Stimulated activated naive B cell treated with anti-CD40 and anti-IgM and Interleukin-4, amounts not matched to agents 10 μg/mL and 1 μg/mL and 100 μg/mL, for 72 hours (primary cell): ENCODE measurements around the gene NR6A1.

Experiments used
- ATAC-seq, 2 donors: fragments of 150-1000 bp; cut with Tn5 transposase; replicated peaks; 2 replicates each; pipeline ENCODE4 v1.10.0; 2021; ENCODE audit warnings: moderate library complexity in 1 of 2
- DNase-seq: peaks from one replicate; pipeline ENCODE4 v3.0.0; 2021
- H3K27ac Mint-ChIP-seq: one replicate; pipeline ENCODE4 v1.8.0; 2022; ENCODE audit warnings: mild to moderate bottlenecking, mixed read lengths
- H3K27me3 Mint-ChIP-seq, 2 donors: one replicate each; pipeline ENCODE4 v1.8.0; 2022; ENCODE audit warnings: mixed read lengths in 2 of 2
- H3K36me3 Mint-ChIP-seq, 2 donors: one replicate each; pipeline ENCODE4 v1.8.0; 2022; ENCODE audit warnings: mixed read lengths in 2 of 2, mild to moderate bottlenecking in 1 of 2
- H3K4me1 Mint-ChIP-seq, 2 donors: one replicate each; pipeline ENCODE4 v1.8.0; 2022; ENCODE audit warnings: mixed read lengths in 2 of 2, mild to moderate bottlenecking in 1 of 2
- H3K4me3 Mint-ChIP-seq, 2 donors: one replicate each; pipeline ENCODE4 v1.8.0; 2022; ENCODE audit warnings: mild to moderate bottlenecking in 2 of 2, mixed read lengths in 2 of 2, moderate library complexity in 1 of 2
- H3K9me3 Mint-ChIP-seq, 2 donors: one replicate each; pipeline ENCODE4 v1.8.0; 2022; ENCODE audit warnings: mixed read lengths in 2 of 2, mild to moderate bottlenecking in 1 of 2

NR6A1 gene

GRCh38 chr9:124788542-124789217, 17.6 kb upstream of the NR6A1 start:
- Mint-ChIP-seq H3K27me3 (no peaks in the 10 kb centered on the region), H3K9me3 (no peaks in the 10 kb centered on the region), H3K4me3 (no peak overlapping the region), H3K4me1 (peaks cover 12 to 18% of the 10 kb centered on the region in 2 donors), H3K36me3 (no peaks in the 10 kb centered on the region), H3K27ac (no peak overlapping the region)
- no peak for DNase-seq
- no peak for ATAC-seq

- no peak overlapping the region for H3K27ac Mint-ChIP-seq
- H3K36me3 Mint-ChIP-seq = no peaks in the 10 kb centered on the region
- DNase-seq (no peak), ATAC-seq (no peak)
- no peaks in the 10 kb centered on the region for H3K27me3 Mint-ChIP-seq
- no peak overlapping the region for H3K4me3 Mint-ChIP-seq
- H3K4me1 Mint-ChIP-seq = peaks cover 9 to 14% of the 10 kb centered on the region in 2 donors
- no peaks in the 10 kb centered on the region for H3K9me3 Mint-ChIP-seq
Observed at GRCh38 chr9:124786881-124787573, 15.9 kb upstream of the NR6A1 start.

DNA sequence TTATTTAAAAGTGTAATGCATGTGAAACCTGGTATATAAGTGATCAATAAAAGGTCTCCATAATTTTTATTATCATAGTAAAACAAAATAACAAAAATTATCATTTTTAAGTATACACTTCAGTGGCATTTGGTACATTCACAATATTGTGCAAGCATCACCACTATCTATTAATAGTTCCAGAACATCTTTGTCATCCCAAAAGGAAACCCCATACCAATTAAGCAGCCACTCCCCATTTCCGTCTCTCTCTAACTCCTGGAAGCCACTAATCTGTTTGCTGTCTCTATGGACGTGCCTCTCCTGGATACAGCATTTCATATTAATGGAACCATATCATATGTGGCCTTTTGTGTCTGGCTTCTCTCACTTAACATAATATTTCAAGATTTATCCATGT, 13.4 kb upstream of the NR6A1 start:
- Mint-ChIP-seq H3K27ac (no peak overlapping the region), H3K4me3 (no peak overlapping the region), H3K4me1 (no peaks in the 10 kb centered on the region), H3K27me3 (no peaks in the 10 kb centered on the region), H3K36me3 (no peaks in the 10 kb centered on the region), H3K9me3 (no peaks in the 10 kb centered on the region)
- ATAC-seq (no peak), DNase-seq (no peak)

DNA sequence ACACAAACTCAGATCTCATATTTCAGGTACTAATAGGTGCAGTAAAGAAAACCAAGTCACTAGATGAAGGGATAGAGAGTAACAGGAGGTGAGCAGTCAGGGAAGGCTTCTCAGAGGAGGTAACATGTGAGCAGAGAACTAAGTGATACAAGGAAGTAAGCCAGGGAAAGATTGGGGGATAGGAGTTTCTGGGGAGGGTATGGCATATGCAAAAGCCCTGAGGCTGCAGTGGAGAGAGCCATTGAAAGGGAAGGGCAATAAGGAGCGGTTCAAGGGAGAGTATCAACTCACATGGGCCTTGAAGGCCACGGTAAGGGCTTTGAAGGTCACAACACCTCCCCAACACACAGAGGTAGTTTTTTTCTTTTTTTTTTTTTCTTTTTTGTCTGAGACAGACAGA, 12.7 kb upstream of the NR6A1 start:
- DNase-seq (no peak), ATAC-seq (no peak)
- Mint-ChIP-seq H3K9me3 (no peaks in the 10 kb centered on the region), H3K4me1 (no peaks in the 10 kb centered on the region), H3K4me3 (no peak overlapping the region), H3K27me3 (no peaks in the 10 kb centered on the region), H3K27ac (no peak overlapping the region), H3K36me3 (no peaks in the 10 kb centered on the region)

- H3K9me3 Mint-ChIP-seq = no peaks in the 10 kb centered on the region
- H3K27me3 Mint-ChIP-seq = no peaks in the 10 kb centered on the region
- no peaks in the 10 kb centered on the region for H3K36me3 Mint-ChIP-seq
- H3K27ac Mint-ChIP-seq = no peak overlapping the region
- DNase-seq (no peak), ATAC-seq (no peak)
- no peaks in the 10 kb centered on the region for H3K4me1 Mint-ChIP-seq
- no peak overlapping the region for H3K4me3 Mint-ChIP-seq
Observed at GRCh38 chr9:124782661-124783574, 11.8 kb upstream of the NR6A1 start.

DNA sequence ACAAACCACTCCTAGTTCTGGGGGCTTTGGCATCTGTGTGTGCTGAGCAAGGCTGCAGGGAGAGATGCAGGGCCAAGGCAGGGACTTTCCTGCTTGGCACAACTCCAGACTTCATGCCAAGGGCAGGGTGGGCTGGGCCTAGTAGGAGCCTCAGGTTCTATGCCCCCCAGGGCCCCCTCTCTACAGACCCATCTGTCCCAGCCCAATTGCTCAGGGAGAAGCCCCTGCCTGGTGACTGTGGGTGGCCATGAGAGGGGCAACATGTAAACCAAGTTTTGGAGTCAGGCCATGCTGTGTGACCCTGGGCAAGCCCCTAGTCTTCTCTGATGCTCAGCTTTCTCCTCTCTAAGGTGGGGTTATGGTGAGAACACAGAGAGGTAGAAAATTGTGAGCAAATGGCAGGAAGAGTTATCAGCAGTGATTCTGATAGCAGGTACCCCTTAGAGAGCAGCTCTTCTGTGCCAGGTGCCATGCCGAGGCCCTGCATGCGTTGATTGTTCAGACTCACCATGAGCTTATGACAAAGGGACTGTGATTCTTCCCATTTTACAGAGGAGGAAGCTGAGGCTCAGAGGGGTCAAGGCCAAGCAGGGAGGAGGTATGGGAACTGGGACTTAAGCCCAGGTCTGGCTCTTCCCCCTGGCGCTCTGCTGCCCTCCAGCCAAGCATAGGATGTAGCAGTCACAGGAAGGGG, 11.0 kb upstream of the NR6A1 start:
- Mint-ChIP-seq H3K27me3 (peaks cover 0 to 6% of the 10 kb centered on the region in 2 donors), H3K27ac (no peak overlapping the region), H3K4me3 (no peak overlapping the region), H3K4me1 (no peaks in the 10 kb centered on the region), H3K9me3 (no peaks in the 10 kb centered on the region), H3K36me3 (no peaks in the 10 kb centered on the region)
- ATAC-seq = no peak
- no peak for DNase-seq

DNA sequence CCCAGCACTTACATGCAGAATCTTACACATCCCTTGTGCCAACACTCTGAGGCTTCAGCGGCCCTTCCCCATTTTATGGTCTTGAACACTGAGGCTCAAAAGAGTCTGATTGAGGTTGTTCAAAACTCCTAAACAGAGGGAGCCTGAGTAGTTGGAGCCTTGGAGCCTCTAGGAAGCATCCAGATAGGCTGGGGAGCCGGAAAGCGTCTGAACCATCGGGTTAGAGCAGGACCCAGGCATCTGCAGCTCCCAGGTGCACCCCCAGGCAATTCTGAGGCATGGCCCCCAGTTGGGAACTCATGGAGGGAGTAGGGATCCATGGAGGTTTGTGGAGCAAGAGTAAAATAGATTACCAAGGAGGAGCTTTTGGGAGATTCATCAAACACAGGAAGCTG, 9.6 kb upstream of the NR6A1 start:
- Mint-ChIP-seq H3K27ac (no peak overlapping the region), H3K4me3 (no peak overlapping the region), H3K4me1 (peaks cover 5 to 11% of the 10 kb centered on the region in 2 donors), H3K36me3 (no peaks in the 10 kb centered on the region), H3K27me3 (peaks cover 10 to 16% of the 10 kb centered on the region in 2 donors), H3K9me3 (no peaks in the 10 kb centered on the region)
- ATAC-seq (no peak), DNase-seq (no peak)

GRCh38 chr9:124780060-124780756, 9.1 kb upstream of the NR6A1 start:
- ATAC-seq = no peak
- Mint-ChIP-seq H3K4me1 (peaks cover 5 to 11% of the 10 kb centered on the region in 2 donors), H3K9me3 (no peaks in the 10 kb centered on the region), H3K27me3 (peaks cover 12 to 21% of the 10 kb centered on the region in 2 donors), H3K27ac (no peak overlapping the region), H3K36me3 (no peaks in the 10 kb centered on the region), H3K4me3 (no peak overlapping the region)
- no peak for DNase-seq

DNA sequence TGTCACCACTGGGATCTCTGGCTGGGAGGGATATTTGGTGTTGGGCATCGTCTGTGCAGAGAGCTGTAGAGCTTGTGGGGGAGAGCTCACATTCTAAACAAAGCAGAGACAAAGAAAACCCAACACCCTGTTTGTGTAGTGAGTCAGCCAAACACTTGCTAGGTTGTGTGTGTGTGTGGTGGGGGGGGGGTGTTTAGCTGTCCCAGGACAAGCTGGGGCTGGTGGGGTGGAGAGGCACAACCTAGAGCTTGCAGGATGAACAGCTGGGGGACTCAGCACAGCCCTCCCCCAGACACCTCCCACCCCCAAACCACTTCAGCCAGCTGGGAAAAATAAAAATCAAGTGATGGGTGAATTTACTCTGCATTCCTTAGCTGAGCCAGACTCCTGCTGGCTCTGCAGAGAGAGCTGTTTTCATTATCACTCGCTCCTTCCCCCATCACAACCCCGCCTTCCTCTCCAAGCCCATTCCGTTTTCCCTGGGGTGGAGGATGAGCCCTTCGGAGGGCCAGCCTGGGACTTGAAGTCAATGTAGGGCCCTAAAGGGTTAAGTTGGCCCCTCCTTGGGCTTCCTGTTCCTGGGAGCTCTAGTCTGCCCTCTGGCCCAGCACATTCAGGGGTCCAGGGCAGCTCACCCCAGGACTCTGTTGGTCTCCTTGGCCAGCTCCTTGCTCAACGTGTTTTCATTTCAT, 8.4 kb upstream of the NR6A1 start:
- Mint-ChIP-seq H3K27me3 (peaks cover 12 to 21% of the 10 kb centered on the region in 2 donors), H3K4me3 (no peak overlapping the region), H3K27ac (no peak overlapping the region), H3K9me3 (no peaks in the 10 kb centered on the region), H3K4me1 (peaks cover 5 to 15% of the 10 kb centered on the region in 2 donors), H3K36me3 (no peaks in the 10 kb centered on the region)
- ATAC-seq (no peak), DNase-seq (no peak)

DNA sequence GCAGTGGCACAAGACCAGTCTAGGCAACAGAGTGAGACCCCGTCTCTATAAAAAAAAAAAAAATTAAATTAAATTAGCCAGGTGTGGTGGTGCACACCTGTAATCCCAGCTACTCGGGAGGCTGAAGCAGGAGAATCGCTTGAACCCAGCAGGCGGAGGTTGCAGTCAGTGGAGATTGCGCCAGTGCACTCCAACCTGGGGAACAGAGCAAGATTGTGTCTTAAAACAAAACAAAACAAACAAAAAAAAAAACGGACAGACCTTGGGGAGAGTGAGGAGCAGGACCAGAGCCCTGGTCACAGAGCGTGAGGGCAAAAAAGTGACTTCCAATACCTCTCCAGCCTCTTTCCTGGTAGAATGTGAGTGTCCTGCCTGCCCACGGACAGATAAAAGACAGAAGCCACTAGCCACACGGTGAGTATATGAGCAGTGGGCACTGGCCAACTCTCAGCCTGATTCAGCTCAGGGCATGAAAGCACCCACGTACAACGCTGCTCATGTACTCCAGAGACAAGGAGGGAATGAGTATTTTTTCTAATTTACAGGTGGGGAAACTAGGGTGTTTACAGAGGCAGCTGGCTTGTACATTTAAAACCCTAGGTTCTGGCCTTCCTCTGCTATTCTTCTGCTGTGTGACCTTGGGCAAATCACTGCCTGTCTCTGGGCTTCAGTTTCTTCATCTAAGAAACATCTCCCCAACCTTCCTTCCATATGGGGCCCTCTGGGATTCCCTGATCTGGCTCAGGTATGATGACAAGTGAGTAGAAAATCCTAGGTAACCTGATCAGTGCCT, 7.7 kb upstream of the NR6A1 start:
- H3K27me3 Mint-ChIP-seq = peaks cover 12 to 21% of the 10 kb centered on the region in 2 donors
- no peaks in the 10 kb centered on the region for H3K36me3 Mint-ChIP-seq
- no peak for DNase-seq
- no peak for ATAC-seq
- H3K27ac Mint-ChIP-seq = no peak overlapping the region
- no peak overlapping the region for H3K4me3 Mint-ChIP-seq
- H3K9me3 Mint-ChIP-seq = no peaks in the 10 kb centered on the region
- peaks cover 5 to 21% of the 10 kb centered on the region in 2 donors for H3K4me1 Mint-ChIP-seq

DNA sequence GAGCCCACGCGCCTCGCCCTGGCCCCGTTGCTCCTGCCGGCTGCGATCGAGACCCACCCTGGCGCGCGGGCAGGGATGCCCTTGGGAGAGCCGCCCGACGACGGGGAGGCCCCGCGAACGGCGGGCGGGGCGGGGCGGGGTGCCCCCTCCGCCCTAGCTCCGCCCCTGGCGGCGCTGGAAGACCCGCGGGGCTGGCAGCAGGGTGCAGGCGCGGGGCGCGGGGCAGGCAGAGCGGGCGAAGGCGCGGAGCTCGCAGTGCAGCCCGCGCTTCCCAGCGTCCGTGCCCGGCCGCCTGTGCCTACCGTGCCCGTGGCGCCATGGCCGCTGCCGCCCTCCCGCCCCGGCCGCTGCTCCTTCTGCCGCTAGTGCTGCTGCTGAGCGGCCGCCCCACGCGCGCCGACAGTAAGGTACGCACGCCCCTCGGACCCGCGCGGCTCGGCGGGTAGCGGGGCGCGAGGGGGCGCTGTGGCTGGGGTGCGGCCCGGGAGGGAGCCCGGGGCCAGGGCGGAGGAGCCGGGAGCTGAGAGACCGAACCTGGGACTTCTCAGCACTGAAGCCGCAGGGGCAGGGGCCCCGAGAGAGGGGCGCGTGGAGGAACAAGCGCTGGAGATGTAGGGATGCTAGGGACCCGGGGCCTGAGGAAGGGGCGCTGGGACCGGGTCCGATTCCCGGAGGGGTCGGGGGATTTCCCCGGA, 6.0 kb upstream of the NR6A1 start, which contains the start of gene OLFML2A:
TSS of gene OLFML2A (plus strand) at position 180 of the 695 bp plus-strand sequence. CDS start at position 318, 138 bp downstream.
- H3K4me1 Mint-ChIP-seq = peaks cover 8 to 28% of the 10 kb centered on the region in 2 donors

GRCh38 chr9:124776618-124776953, 5.5 kb upstream of the NR6A1 start:
- Mint-ChIP-seq H3K4me1 (peaks cover 8 to 29% of the 10 kb centered on the region in 2 donors), H3K9me3 (no peaks in the 10 kb centered on the region), H3K4me3 (peak overlapping the region; percentile 79 to 87), H3K27me3 (peaks cover 18 to 29% of the 10 kb centered on the region in 2 donors), H3K36me3 (no peaks in the 10 kb centered on the region), H3K27ac (peak overlapping the region; percentile 70)
- DNase-seq (no peak), ATAC-seq (no peak)

More for the DNA sequence above, 6.0 kb upstream of the NR6A1 start, which contains the start of gene OLFML2A:
- DNase-seq = no peak
- peak within 1 kb of the TSS; percentile 70 for H3K27ac Mint-ChIP-seq
- H3K27me3 Mint-ChIP-seq = peaks cover 18 to 29% of the 10 kb centered on the region in 2 donors
- peak; percentile 67 to 72 for ATAC-seq
- H3K36me3 Mint-ChIP-seq = no peaks in the 10 kb centered on the region
- no peaks in the 10 kb centered on the region for H3K9me3 Mint-ChIP-seq
- H3K4me3 Mint-ChIP-seq = peak within 1 kb of the TSS; percentile 79 to 87
